Kidney epithelial cell (primary cell): ENCODE measurements around the gene CDX2. TPM values are rescaled to one million over a fixed set of nuclear protein-coding genes. Genes with fewer than 3 reads are reported as not detected.

Experiments
- total RNA-seq: library from RNA; depleted of rRNA; stranded (reverse); fragments of >200 nt; gene quantifications from 2 replicates; pipeline ENCODE4 v1.2.3, GENCODE V29; 2015

The CDX2 gene
- total RNA-seq, 1 donor from 2014 or later: not detected

Other genes starting within 250 kb of the CDX2 start
- not detected in 2 replicates for gene GSX1, start 176.8 kb downstream of the CDX2 start, total RNA-seq
- not detected in 2 replicates for gene PDX1, start 49.3 kb downstream of the CDX2 start, total RNA-seq
- not detected in 2 replicates for gene URAD, start 19.4 kb upstream of the CDX2 start, total RNA-seq
- 0.21 and 0.88 TPM in 2 replicates for gene FLT3, start 131.3 kb upstream of the CDX2 start, total RNA-seq
- gene PAN3, start 169.2 kb upstream of the CDX2 start, total RNA-seq: 21.4 and 26.2 TPM in 2 replicates